DMS79 treated with DMSO at 0.1 percent for 48 hours (cell line): ENCODE data around the gene HLCS.
"Not testable (repeated sequence)": the region's sequence is repeated elsewhere in the genome, so short reads cannot be mapped to it uniquely, and the experiment has no call there.

Source experiments
- DNase-seq: peaks from one replicate; lab custom pipeline; 2025; lab: John Stamatoyannopoulos, UW

HLCS gene

DNA sequence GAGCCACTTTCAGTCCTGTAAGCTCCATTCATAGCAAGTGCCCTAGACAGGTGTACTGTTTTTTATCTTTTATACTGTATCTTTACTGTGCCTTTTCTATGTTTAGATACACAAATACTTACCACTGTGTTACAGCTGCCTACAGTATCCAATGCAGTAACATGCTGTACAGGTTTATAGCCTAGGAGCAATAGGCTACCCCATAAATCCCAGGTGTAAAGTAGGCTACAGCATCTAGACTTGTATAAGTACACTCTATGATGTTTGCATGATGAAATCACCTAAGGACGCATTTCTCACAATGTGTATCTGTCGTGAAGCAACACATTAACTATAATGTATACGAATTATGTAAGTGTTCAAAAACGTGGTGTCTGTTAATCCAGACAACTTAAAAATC, 10.7 kb downstream of the HLCS start:
- DNase-seq = no peak

DNA sequence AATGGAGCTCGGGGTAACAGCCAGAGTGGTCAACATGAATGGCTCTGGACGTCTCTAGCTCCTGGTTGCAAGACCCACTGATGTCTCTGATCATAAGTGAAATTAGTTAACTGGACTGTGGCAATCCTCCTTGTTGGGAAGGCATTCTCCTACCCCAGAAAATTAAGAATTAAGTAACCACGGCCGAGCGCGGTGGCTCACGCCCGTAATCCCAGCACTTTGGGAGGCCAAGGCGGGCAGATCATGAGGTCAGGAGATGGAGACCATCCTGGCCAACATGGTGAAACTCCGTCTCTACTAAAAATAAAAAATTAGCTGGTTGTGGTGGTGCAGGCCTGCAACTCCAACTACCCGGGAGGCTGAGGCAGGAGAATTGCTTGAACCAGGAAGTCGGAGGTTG, 14.1 kb downstream of the HLCS start:
- not testable (repeated sequence) for DNase-seq

DNA sequence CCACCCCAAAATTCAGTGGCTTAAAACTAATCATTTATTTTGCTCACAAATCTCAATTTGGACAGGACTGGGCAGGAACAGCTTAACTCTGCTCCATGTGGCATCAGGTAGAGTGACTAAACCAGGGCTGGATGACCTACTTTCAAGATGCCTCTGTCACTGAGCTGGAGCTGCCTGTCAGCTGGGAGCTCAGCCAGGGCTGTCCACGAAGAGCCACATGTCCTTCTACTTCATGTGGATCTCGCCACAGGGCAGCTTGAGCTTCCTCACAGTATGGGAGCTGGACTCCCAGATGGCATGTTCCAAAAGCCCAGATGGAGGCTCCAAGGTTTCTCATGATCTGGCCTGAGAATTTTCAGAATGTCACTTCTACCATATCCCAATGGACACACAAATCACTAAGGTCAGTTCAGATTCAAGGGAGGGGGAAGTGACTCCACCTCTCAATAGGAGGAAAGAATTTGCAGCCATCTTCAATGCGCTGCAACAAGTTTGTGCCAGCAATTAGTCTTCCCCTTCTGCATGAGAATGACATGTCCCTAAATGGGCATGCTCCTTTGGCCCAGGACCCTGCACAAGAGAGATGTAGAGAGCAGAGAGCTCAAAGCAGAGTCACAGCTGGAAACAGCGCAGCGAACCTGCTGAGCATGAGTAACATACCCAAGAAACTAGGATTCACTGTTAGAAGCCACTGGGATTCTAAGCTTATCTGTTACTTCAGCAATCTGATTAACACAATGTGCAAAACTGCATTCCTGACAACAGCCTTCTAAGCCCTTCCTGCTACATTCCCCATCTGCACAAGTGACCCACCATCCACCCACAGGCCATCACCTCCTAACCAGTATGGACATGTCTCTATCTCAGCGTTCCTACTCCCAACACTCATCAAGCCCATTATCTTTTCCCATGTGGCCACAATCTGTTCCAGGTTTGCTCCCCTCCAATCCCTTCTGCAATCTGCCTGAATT, 17.0 kb downstream of the HLCS start:
- DNase-seq = no peak

DNA sequence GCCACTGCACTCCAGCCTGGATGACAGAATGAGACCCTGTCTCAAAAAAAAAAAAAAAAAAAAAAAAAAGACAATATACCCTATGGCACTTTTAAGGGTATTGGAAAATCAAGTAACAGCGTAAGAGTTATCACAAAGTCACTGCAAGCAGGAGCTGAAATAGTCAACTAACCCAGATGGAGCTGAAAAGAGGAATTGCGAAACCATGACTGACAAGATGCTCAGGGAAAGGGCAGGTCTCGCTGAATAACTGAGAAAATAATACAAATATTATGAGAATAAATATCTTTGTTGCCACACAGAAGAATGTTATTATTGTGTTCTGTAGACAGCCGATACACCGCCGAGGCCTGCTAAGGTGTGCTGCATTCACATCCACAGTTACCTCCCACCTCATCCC, 17.8 kb downstream of the HLCS start:
- DNase-seq = no peak

DNA sequence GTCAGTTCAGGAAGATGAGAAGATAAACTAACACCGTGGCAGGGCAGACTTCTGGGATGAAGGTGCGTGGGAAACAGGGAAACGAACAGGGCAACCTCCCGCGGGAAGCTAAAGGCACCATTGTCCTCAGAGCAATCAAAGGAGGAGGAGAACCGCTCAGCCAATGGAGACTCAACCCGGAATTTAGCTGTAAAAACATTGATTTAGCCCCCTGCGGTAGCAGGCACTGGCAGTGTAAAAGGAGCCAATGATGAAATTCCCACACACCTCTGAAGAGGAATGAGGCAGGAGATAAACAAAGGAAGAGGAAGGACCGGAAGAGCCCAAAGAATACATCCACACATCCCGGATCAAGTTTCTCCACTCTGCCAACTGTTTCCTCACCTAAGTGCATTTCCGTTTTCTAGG, 19.5 kb downstream of the HLCS start:
- DNase-seq = no peak

DNA sequence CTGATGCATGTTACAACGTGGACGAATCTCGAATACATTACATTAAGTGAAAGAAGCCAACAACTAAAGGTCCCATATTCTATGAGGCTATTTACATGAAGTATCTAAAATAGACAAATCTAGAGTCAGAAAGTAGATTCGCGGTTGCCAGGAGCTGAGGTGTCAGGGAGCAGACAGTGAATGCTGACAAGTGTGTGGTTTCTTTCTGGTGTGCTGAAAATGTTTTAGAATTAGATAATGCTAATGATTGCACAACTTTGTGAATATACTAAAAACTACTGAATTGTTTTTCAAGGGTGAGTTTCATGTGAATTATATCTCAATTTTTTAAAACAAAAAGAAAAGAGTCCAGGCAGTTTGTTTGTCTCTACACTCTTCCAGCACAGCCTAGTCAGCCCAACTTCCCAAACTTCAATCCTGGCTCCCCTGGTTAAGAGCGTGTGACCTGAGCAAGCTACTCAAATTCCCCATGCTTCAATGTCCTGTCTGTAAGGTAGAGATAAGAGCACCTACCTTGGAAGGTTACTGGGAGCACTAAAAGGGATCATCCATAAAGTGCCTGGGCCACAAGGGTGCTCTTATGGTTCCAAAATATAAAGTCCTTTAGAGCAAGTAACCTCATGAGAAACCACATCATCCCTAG, 20.9 kb downstream of the HLCS start:
- no peak for DNase-seq

DNA sequence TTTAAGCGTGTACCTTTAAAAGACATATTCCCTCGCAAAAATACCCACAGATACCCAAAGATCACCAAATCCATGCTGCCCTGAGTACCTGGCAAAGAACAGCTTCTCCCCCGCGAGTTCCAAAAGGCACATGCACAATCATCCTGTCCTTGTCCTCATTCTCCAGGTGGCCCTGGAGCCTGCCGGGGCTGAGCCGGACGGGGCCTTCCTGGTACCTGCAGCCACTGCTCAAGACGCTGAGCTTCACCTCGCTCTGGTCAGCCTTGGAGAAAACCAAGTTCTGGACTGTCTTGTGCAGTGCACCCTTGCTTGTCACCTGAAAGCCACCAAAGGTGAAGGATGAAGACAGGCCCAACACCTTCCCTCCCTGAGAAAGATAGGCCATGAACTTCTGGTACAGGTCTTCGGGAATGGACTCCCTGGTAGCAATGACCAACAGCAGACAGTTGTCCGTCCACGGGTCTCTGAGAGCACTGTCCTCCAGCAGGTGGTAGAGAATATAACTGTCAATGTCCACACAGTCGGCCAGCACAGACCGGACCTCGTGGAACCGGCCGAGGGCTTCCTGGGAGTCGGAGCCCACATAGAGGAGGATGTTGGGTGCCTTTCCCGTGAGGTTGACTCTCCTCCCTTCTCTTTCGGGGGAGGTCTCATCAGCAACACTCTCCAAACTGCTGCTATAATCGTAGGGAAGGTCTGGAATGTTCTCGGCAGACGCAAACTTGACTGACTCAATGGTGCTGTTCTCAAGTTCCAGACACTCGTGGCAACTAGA, 29.9 kb downstream of the HLCS start:
- no peak for DNase-seq

DNA sequence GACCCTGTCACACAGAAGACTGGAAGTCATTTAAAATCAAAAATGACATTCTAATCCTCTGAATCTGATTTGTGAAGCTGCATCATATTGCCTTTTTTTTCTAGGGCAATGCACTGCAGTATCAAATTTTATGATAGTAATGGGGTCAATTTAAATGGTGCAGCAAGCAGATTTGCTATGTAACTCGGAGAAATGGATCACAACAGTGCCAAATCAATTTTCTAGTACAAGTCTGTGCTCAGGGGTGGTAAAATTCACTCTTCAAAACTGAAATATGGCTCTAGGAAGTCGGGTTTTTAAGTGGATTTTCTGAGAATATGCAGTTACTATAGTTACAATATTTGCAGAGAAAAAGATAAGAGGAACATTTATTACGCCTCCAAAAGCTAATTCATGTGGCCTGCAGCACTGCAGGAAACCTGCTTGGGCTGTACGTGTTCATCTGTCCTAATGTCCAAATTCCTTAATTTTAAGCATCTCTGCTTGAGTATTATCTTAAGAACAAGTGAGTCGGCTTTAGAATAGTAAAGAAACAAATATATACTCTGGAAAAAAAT, 31.5 kb downstream of the HLCS start:
- DNase-seq = no peak

DNA sequence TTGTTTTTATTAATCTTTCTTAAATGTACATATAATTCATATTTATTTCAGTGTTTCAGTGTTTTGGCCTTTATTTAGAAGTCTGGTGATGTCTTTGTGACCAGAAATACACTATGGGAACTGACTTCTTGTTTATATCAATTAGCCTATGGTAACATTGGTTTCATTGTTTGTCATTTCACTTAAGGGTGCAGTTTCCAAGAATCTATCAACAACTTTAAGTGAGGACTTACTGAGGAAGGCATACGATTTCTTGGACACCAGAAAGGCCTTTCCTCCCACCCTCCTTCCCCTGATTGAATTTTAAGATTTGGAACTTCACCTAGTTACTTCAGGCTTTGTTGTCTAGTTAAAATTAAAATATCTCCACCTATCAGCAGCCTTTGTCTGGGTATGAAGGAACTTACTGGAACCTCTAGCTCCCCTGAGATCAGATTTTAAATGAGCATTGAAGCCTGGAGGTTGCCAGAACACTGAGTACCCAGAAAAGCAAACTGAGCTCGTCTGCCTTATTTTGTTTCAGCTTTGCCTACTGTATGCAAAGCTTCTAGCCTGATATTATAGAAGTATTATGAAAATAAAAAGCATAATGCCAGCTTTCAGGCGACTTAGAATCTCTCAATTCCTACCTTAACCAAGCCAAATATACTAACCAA, 34.2 kb downstream of the HLCS start:
- DNase-seq = no peak

DNA sequence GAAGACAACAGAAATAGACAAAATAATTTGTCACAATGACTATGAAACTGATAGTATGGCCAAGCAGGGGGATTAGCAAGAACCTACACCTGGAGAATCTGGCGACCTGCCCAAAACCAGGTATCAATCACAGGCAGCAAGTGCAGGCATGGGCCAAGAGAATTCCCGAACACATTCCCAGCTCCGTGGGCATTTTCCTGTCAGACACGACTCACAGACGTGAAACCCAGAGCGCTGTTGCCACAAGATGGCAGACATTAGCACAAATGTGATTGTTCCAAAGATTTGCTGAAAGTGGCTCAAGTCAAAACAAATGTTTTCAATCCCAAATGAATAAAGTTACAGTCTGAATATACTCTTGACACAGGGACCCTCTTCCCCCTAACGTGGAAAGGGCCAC, 36.8 kb downstream of the HLCS start:
- no peak for DNase-seq

DNA sequence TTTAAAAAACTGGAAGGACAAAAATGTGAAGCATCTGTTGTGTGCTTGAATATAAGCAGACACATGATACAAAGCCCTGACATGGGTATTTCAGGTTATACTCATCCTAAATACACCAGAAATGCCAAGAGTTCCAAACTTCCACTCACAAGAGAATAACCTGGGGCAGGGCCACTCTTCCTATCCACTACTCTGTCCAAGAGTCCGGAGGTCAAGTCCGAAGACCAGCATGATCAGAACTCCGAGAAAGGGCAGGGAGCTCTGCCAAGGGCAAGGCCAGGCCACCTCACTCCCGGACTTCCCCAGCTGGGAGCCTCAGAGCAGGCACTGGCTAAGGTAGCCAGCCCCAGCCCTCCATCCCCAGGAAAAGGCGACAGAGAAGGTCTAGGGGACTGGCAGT, 37.5 kb downstream of the HLCS start:
- no peak for DNase-seq

DNA sequence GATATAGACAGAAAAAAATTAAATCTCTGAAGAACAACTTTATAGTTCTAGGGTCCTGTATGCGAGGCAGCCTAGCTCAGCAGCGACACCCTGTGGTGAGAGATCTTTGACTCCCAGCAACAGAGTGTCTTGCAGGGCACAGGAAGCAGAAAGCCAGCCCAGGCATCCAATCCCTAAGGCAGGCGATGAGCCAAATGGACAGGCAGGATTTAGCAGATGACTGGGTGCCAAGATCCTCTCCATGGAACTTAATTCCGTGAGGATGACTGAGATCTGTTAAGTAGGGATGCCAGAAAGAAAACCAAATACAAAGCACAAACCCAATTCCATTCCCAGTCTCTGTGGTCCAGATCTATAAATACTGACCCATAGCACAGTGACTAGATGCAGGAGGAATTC, 38.8 kb downstream of the HLCS start:
- peak; percentile 33 for DNase-seq

DNA sequence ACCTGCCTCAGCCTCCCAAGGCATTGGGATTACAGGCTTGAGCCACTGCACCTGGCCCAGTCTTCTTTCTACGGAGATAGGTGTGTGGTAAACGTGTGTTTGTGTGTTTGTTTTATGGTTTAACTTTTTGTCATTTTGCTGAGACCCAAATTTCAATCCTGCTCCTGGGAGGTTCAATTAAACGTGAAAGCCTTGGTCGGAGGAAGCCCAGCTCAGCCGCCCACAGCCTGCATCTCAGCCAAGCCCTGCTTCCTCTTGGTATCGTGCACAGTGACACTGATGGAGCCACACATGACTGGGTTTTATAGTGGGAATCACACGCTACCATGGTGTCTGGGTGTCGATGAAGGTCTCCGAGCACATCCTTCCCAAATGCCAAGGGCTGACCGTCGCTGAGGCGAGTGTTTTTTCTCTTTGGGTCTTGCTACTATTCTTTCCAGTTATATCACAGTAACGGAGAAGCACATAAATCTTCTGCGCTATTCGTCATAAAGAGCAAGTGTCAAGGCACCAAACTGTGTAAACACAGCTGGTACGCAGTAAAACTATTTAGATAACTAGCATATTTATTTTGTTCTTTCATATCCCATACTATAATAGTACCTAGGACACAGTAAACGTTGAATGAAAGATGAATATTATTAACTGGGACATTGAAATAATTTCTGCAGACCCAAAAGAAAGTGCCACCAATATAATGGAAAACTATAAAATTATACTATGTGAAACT, 39.3 kb downstream of the HLCS start:
- DNase-seq = no peak

DNA sequence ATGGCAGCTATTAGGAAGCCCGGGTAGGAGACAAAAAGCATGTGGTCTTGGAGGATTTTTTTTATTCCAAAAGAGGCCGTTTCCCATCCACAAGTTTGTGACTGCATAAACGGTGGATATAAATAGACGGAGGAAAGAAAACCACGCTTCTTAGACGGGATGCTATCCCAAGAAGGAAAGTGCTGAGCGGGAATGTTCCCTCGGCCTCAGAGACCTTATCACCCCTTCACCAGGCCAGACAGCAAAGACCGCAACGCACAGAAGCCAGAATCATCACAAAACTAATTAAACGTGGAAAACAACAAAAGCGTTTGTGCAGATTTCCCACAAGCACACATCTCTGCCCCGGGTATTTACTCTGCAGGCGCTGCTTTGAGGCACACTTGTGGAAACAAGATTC, 43.2 kb downstream of the HLCS start:
- no peak for DNase-seq

DNA sequence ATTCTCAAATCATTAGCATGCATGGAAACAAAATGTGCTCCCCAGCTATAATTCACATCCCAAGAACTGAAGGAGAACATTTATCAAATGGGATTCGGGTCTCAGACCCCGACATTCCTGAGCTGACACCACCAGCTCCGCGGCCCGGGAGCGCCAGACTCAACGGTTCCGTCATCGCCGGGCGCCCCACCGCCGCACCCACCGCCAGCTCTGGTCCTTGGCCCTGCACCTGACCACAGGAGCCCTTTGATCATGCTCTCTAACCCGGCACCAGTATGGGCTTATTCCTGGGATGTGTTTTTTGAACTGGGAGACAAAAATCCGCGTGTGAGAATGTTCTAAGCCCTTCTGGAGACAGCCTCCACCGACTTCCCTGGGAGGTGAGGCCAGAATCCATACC, 43.6 kb downstream of the HLCS start:
- no peak for DNase-seq

DNA sequence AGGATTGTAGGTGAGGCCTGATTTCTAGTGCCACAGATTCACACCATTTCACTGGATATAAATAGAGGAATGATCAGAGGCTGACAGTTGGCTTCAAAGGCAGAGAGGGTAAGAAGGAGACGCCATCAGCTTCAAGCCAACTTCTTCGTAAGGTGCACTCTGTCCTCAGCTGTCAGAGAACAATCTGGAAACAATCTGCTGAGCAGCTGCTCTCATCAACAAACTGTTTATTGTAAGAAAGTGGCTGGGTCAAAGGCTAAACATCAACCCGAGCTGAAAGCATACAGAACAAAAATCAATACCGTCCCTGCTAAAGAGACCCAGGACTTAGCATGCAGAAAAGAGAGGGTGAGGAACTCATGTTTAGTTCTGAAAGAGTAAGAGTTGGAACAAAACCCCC, 48.2 kb downstream of the HLCS start:
- no peak for DNase-seq

DNA sequence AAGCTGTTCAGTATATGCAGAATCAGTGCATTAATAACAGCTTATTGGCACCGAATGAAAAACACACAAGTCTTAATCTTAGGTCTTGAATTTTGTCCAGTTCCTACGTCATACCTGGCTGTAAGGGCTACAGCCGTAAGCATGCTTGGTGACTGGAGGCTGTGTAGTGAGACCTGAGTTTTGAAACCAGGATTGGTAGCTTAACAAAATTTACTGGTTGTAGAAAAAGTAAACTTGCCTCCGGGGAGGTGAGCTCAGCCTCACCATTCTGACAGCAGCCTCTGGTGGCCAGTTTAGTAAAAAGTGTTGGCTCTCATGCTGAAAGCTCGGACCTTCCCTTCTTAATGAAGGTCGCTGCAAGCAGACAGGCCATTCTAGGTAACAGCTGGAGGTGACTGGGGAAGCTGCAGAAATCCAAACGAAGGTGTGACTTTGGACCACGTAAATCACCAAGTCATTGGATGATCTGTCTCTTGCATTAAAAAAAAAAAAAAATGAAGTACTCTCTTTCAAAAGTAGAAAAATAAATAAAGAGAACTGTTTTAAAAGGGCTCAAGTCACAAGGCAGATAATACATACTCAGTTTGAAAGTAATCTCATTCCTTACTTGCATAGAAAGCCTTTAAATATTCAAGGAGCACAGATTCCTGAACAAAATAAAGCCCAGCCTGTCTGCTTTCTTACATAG, 48.9 kb downstream of the HLCS start:
- no peak for DNase-seq

DNA sequence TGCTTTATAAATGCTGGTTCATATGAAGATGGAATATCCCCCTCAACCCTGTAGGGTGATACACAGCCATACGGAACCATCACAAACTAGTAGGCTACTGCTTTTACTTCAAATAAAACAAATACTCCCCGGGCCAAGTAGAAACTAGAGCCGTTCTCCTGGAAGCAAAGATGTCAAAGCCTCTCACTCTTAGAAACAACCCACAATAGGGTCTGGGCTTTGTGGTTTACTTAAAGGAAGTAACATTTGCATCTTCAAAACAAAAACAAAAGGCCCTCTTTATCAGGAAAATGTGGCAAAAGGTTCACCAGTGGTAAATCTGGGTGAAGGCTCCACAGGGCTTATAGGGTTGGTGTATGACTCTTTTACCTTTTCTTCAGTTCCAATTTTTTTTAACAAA, 49.8 kb downstream of the HLCS start:
- DNase-seq = no peak

DNA sequence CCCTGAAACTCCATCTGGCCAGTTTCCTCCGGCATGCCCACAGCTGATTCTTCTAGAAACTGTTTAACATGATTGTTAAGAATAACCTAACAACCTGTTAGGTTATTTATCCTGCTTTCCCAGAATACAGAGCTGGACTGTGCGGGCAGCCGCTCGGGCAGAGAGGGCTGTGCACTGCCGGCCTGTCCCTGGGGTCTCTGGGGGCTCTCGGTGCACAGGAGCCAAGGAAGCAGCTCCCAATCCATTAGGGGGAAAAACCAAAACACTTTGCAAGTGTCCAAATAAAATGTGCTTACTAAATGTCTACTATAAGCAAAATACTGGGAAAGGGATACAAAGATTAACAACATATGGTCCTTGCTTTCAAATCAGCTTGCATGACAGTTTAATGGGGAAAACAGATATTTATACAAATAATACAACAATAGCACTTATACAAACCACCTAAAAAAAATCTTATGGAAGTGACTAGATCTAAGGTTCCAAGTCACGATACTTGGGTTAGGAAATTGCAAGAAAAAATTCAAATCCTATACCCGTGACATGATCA, 50.7 kb downstream of the HLCS start:
- no peak for DNase-seq

DNA sequence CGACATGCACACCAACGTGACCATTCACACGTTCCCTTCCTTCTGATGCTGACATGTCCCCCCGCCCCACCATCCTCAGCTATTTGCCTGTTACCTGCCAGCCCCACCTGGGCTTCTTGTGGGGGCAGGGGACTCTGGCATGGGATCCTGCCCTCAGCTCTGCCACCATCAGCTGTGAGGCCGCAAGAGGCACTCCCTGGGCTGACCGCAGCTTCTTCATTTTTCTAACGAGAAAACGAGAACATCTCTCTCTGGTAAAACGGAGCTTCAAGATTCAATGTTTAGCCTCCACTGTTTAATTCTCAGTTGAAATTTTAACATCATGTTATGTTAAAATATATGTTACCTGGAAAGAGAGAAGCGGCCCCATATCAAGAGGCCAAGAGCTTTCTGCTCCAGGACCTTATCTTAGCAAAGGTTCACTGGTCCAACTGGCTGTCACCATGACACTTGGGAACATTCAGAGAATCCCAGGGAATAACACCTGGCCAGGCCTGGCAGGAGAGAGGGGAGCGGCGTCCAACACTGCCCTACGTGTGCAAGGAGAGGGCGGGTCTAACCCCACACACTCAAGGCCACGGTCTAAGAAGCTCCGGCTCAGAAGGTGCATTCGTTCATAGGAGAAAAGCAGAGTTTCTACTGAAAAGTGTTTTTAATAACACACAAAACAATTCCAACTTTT, 51.3 kb downstream of the HLCS start:
- DNase-seq = no peak
